ENCODE data around the gene SHISA4.

DNA sequence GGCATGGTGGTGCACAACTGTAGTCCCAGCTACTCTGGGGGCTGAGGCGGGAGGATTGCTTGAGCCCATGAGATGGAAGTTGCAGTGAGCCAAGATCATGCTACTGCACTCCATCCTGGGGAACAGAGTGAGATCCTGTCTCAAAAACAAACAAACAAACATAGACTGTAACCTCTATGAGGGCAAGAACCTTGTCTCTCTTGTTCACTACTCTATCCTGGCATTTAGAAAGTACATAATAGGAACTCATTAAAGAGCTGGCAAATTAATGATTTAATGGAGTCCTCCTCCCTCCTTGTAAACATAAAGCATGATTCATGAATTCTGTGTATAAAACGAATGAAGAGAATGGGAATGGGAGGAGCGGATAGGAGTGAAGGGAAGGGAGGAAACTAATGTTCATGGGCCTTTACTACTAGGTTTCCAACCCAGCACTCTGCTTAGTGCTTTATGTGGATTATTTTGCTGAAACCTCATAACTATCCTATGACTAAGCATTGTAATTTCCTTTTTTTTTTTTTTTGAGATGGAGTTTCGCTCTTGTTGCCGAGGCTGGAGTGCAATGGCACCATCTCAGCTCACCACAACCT lies 49.0 kb downstream of the SHISA4 start:
- TF ChIP-seq KDM5A (IDR thresholded peaks at IDR 0.05; ENCODE audit: low read length) (no peak), SP2 (IDR thresholded peaks at IDR 0.05; ENCODE audit: low read length) (no peak), YY1 (IDR thresholded peaks at IDR 0.05; ENCODE audit: low read depth, low read length) (no peak), POLR2A (IDR thresholded peaks at IDR 0.05; ENCODE audit: control extremely low read depth in 1 of 2, low read depth in 2 of 2, low read length in 2 of 2) (no peak), EZH2 (IDR thresholded peaks at IDR 0.05; ENCODE audit: low read depth, low read length, severe bottlenecking) (no peak), RAD21 (IDR thresholded peaks at IDR 0.05 in 1 of 2, conservative IDR thresholded peaks at IDR 0.05 in 1 of 2; ENCODE audit: low read depth in 2 of 2, low read length in 2 of 2) (no peak), CBX5 (IDR thresholded peaks at IDR 0.05; ENCODE audit: low read depth, low read length) (no peak), ZNF274 (IDR thresholded peaks at IDR 0.05; ENCODE audit: borderline replicate concordance, extremely low read depth, low read length) (no peak), CHD1 (IDR thresholded peaks at IDR 0.05; ENCODE audit: low read depth, low read length) (no peak), SUZ12 (IDR thresholded peaks at IDR 0.05; ENCODE audit: low read length) (no peak)
- TF ChIP-seq, protein P1, sequence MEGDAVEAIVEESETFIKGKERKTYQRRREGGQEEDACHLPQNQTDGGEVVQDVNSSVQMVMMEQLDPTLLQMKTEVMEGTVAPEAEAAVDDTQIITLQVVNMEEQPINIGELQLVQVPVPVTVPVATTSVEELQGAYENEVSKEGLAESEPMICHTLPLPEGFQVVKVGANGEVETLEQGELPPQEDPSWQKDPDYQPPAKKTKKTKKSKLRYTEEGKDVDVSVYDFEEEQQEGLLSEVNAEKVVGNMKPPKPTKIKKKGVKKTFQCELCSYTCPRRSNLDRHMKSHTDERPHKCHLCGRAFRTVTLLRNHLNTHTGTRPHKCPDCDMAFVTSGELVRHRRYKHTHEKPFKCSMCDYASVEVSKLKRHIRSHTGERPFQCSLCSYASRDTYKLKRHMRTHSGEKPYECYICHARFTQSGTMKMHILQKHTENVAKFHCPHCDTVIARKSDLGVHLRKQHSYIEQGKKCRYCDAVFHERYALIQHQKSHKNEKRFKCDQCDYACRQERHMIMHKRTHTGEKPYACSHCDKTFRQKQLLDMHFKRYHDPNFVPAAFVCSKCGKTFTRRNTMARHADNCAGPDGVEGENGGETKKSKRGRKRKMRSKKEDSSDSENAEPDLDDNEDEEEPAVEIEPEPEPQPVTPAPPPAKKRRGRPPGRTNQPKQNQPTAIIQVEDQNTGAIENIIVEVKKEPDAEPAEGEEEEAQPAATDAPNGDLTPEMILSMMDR (IDR thresholded peaks at IDR 0.05; ENCODE audit: control extremely low read depth in 1 of 3, insufficient read depth in 1 of 3, low read depth in 1 of 3, low read length in 3 of 3): no peak
- TF ChIP-seq, protein P2, sequence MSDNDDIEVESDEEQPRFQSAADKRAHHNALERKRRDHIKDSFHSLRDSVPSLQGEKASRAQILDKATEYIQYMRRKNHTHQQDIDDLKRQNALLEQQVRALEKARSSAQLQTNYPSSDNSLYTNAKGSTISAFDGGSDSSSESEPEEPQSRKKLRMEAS (IDR thresholded peaks at IDR 0.05): no peak

Measured in H1 (cell line).